ENCODE data around the gene MED13L.

MED13L gene

GRCh38 chr12:116277467-116278278 lies at the start of gene MED13L:
Gene MED13L, minus strand, starts transcription at chr12:116277693. Its CDS starts 562 bp downstream, at chr12:116277131.
- H3K4me1 Mint-ChIP-seq = peaks cover 43% of the 10 kb centered on the region
- peaks cover 6% of the 10 kb centered on the region for H3K27me3 Mint-ChIP-seq
- DNase-seq = peak; percentile 89 to 91
- H3K9me3 Mint-ChIP-seq = no peaks in the 10 kb centered on the region
- H3K4me3 Mint-ChIP-seq = peak within 1 kb of the TSS; percentile 83 to 95
- H3K27ac Mint-ChIP-seq = peak within 1 kb of the TSS; percentile 93 to 98
- ATAC-seq = peak; percentile 83

GRCh38 chr12:116325336-116325664 lies 47.8 kb upstream of the MED13L start:
- Mint-ChIP-seq H3K9me3 (no peaks in the 10 kb centered on the region), H3K27ac (peak overlapping the region; percentile 72 to 91), H3K4me1 (peaks cover 42% of the 10 kb centered on the region), H3K4me3 (peak overlapping the region; percentile 33 to 50), H3K27me3 (no peaks in the 10 kb centered on the region)
- DNase-seq (peak; percentile 27 to 30), ATAC-seq (peak; percentile 84)

GRCh38 chr12:116324654-116325335 lies 47.3 kb upstream of the MED13L start:
- Mint-ChIP-seq H3K9me3 (no peaks in the 10 kb centered on the region), H3K4me1 (peaks cover 47% of the 10 kb centered on the region), H3K27me3 (no peaks in the 10 kb centered on the region), H3K27ac (peak overlapping the region; percentile 72 to 91), H3K4me3 (peak overlapping the region; percentile 33 to 50)
- DNase-seq (no peak), ATAC-seq (peak; percentile 27)

- DNase-seq (no peak), ATAC-seq (peak; percentile 83)
- peak overlapping the region; percentile 49 to 54 for H3K27ac Mint-ChIP-seq
- H3K4me1 Mint-ChIP-seq = peaks cover 58% of the 10 kb centered on the region
- H3K9me3 Mint-ChIP-seq = no peaks in the 10 kb centered on the region
- no peaks in the 10 kb centered on the region for H3K27me3 Mint-ChIP-seq
- H3K4me3 Mint-ChIP-seq = peak overlapping the region; percentile 49 to 50
Measured at GRCh38 chr12:116323406-116324386, 46.2 kb upstream of the MED13L start.

GRCh38 chr12:116321913-116322312 lies 44.4 kb upstream of the MED13L start:
- Mint-ChIP-seq H3K4me3 (no peak overlapping the region), H3K27me3 (no peaks in the 10 kb centered on the region), H3K4me1 (peaks cover 63% of the 10 kb centered on the region), H3K9me3 (no peaks in the 10 kb centered on the region), H3K27ac (no peak overlapping the region)
- ATAC-seq = no peak
- no peak for DNase-seq

- Mint-ChIP-seq H3K4me1 (peaks cover 73% of the 10 kb centered on the region), H3K4me3 (peak overlapping the region in 1 of 2 donors; percentile 73), H3K27ac (peak overlapping the region in 1 of 2 donors; percentile 90), H3K9me3 (no peaks in the 10 kb centered on the region), H3K27me3 (no peaks in the 10 kb centered on the region)
- ATAC-seq (no peak), DNase-seq (no peak)
Measured at GRCh38 chr12:116320791-116321217, 43.3 kb upstream of the MED13L start.

- H3K4me3 Mint-ChIP-seq = peak overlapping the region; percentile 63 to 73
- peak; percentile 38 to 55 for DNase-seq
Measured at GRCh38 chr12:116319898-116320621, 42.6 kb upstream of the MED13L start.

GRCh38 chr12:116319233-116319897 lies 41.9 kb upstream of the MED13L start:
- no peaks in the 10 kb centered on the region for H3K9me3 Mint-ChIP-seq
- no peaks in the 10 kb centered on the region for H3K27me3 Mint-ChIP-seq
- peak overlapping the region; percentile 88 to 90 for H3K27ac Mint-ChIP-seq
- peaks cover 64% of the 10 kb centered on the region for H3K4me1 Mint-ChIP-seq
- DNase-seq = no peak
- peak; percentile 14 for ATAC-seq
- peak overlapping the region; percentile 63 to 73 for H3K4me3 Mint-ChIP-seq

More at GRCh38 chr12:116319898-116320621, 42.6 kb upstream of the MED13L start:
- Mint-ChIP-seq H3K27me3 (no peaks in the 10 kb centered on the region), H3K4me1 (peaks cover 67% of the 10 kb centered on the region), H3K27ac (peak overlapping the region; percentile 88 to 90), H3K9me3 (no peaks in the 10 kb centered on the region)
- ATAC-seq = peak; percentile 84

GRCh38 chr12:116318576-116319232 lies 41.2 kb upstream of the MED13L start:
- Mint-ChIP-seq H3K4me1 (peaks cover 64% of the 10 kb centered on the region), H3K4me3 (peak overlapping the region in 1 of 2 donors; percentile 47), H3K27ac (no peak overlapping the region), H3K27me3 (no peaks in the 10 kb centered on the region), H3K9me3 (no peaks in the 10 kb centered on the region)
- ATAC-seq (no peak), DNase-seq (no peak)

GRCh38 chr12:116317986-116318575 lies 40.6 kb upstream of the MED13L start:
- no peak for ATAC-seq
- H3K9me3 Mint-ChIP-seq = no peaks in the 10 kb centered on the region
- no peak overlapping the region for H3K27ac Mint-ChIP-seq
- peaks cover 59% of the 10 kb centered on the region for H3K4me1 Mint-ChIP-seq
- H3K27me3 Mint-ChIP-seq = no peaks in the 10 kb centered on the region
- no peak overlapping the region for H3K4me3 Mint-ChIP-seq
- no peak for DNase-seq

GRCh38 chr12:116317139-116317538 lies 39.6 kb upstream of the MED13L start:
- ATAC-seq (no peak), DNase-seq (no peak)
- peaks cover 59% of the 10 kb centered on the region for H3K4me1 Mint-ChIP-seq
- H3K27ac Mint-ChIP-seq = no peak overlapping the region
- H3K9me3 Mint-ChIP-seq = no peaks in the 10 kb centered on the region
- H3K27me3 Mint-ChIP-seq = no peaks in the 10 kb centered on the region
- no peak overlapping the region for H3K4me3 Mint-ChIP-seq

GRCh38 chr12:116314477-116314876 lies 37.0 kb upstream of the MED13L start:
- H3K27ac Mint-ChIP-seq = peak overlapping the region in 1 of 2 donors; percentile 55
- ATAC-seq = no peak
- peaks cover 0 to 2% of the 10 kb centered on the region in 2 donors for H3K9me3 Mint-ChIP-seq

GRCh38 chr12:116313194-116313927 lies 35.9 kb upstream of the MED13L start:
- no peak overlapping the region for H3K4me3 Mint-ChIP-seq
- DNase-seq (no peak), ATAC-seq (no peak)
- peaks cover 26% of the 10 kb centered on the region for H3K4me1 Mint-ChIP-seq
- peaks cover 0 to 5% of the 10 kb centered on the region in 2 donors for H3K9me3 Mint-ChIP-seq
- H3K27me3 Mint-ChIP-seq = no peaks in the 10 kb centered on the region
- no peak overlapping the region for H3K27ac Mint-ChIP-seq

More at GRCh38 chr12:116314477-116314876, 37.0 kb upstream of the MED13L start:
- no peak overlapping the region for H3K4me3 Mint-ChIP-seq
- DNase-seq = no peak
- H3K27me3 Mint-ChIP-seq = no peaks in the 10 kb centered on the region
- peaks cover 37% of the 10 kb centered on the region for H3K4me1 Mint-ChIP-seq

Measured in stimulated activated naive CD8-positive, alpha-beta T cell treated with anti-CD3 and anti-CD28 coated beads, Interleukin-15, amount 100 ng/mL, for 72 hours (primary cell).